GM21360 (cell line): Measurements from ENCODE around the gene GNB1L.

Experiments
- ATAC-seq: cut with Tn5 transposase; IDR thresholded peaks from one replicate; pipeline ENCODE4 v1.9.1; 2021; ENCODE audit warnings: mild to moderate bottlenecking, moderate library complexity; ENCODE audit not compliant: unreplicated experiment

The GNB1L gene

GRCh38 chr22:19765477-19766239 is 89.0 kb downstream of the GNB1L start:
- ATAC-seq: no peak

GRCh38 chr22:19764636-19765476 is 89.8 kb downstream of the GNB1L start:
- ATAC-seq: no peak

GRCh38 chr22:19764299-19764593 is 90.4 kb downstream of the GNB1L start:
- no peak for ATAC-seq

GRCh38 chr22:19763458-19764298 is 91.0 kb downstream of the GNB1L start:
- ATAC-seq: no peak

GRCh38 chr22:19762568-19763457 is 91.9 kb downstream of the GNB1L start:
- no peak for ATAC-seq

- no peak for ATAC-seq
Observed at GRCh38 chr22:19761725-19762567, 92.7 kb downstream of the GNB1L start.

- ATAC-seq: no peak
Observed at GRCh38 chr22:19760951-19761724, 93.5 kb downstream of the GNB1L start.

- ATAC-seq: no peak
Observed at GRCh38 chr22:19760058-19760950, 94.4 kb downstream of the GNB1L start, which contains the start of gene TBX1. TSS of gene TBX1 (plus strand) at chr22:19760778. CDS start at chr22:19760844, 66 bp downstream.

- no peak for ATAC-seq
Observed at GRCh38 chr22:19759427-19760057, 95.1 kb downstream of the GNB1L start.

GRCh38 chr22:19758896-19759426 is 95.7 kb downstream of the GNB1L start:
- no peak for ATAC-seq

GRCh38 chr22:19757985-19758895 is 96.4 kb downstream of the GNB1L start:
- no peak for ATAC-seq

GRCh38 chr22:19757140-19757984 is 97.3 kb downstream of the GNB1L start:
- no peak for ATAC-seq

- no peak for ATAC-seq
Observed at GRCh38 chr22:19756288-19757128, 98.2 kb downstream of the GNB1L start.

- ATAC-seq: no peak
Observed at GRCh38 chr22:19755722-19756287, 98.9 kb downstream of the GNB1L start.
